ENCODE measurements around the gene AK8.

Gene AK8

GRCh38 chr9:132832171-132832881, 45.8 kb downstream of the AK8 start:
- Histone ChIP-seq H3K4me3 (ENCODE audit: low read depth, low read length) (no peak overlapping the region), H3K27me3 (no peaks in the 10 kb centered on the region; the same call in 1 of the 2 replicates), H3K4me1 (peaks cover 5% of the 10 kb centered on the region), H3K36me3 (no peaks in the 10 kb centered on the region), H3K9me3 (no peaks in the 10 kb centered on the region)
- no peak for DNase-seq
- TF ChIP-seq, protein P1, sequence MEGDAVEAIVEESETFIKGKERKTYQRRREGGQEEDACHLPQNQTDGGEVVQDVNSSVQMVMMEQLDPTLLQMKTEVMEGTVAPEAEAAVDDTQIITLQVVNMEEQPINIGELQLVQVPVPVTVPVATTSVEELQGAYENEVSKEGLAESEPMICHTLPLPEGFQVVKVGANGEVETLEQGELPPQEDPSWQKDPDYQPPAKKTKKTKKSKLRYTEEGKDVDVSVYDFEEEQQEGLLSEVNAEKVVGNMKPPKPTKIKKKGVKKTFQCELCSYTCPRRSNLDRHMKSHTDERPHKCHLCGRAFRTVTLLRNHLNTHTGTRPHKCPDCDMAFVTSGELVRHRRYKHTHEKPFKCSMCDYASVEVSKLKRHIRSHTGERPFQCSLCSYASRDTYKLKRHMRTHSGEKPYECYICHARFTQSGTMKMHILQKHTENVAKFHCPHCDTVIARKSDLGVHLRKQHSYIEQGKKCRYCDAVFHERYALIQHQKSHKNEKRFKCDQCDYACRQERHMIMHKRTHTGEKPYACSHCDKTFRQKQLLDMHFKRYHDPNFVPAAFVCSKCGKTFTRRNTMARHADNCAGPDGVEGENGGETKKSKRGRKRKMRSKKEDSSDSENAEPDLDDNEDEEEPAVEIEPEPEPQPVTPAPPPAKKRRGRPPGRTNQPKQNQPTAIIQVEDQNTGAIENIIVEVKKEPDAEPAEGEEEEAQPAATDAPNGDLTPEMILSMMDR (IDR thresholded peaks at IDR 0.05; ENCODE audit: low read depth, low read length) = no peak

DNA sequence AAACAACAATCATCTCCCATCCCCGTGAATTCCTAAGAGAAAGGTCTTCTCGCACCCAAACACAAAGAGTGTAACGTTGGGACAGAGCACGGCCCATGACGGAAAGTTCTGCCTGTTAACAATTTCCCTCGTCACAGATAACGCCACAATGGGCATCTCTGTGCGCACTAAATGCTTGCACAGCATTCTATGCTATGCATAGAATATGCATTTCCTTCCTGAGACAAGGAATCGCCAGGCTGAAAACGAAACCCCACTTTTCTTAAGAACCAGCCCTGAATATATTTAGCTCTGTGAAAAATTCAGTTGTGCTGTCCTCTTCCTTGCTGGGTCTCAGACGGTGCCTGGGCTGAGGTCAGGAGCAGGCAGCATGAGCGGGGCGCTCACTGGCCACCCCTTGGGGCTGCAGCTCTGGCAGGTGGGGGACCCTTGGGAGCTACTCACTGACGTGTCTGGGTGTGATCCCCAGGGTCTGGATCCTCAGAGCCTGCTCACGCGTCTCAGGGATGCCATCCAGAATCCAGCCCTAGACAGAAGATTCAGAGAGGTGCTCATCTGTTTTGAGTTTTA, 49.8 kb downstream of the AK8 start:
- Histone ChIP-seq H3K36me3 (no peaks in the 10 kb centered on the region), H3K9me3 (no peaks in the 10 kb centered on the region), H3K4me3 (ENCODE audit: low read depth, low read length) (no peak overlapping the region), H3K27me3 (no peaks in the 10 kb centered on the region; the same call in 1 of the 2 replicates), H3K4me1 (no peaks in the 10 kb centered on the region)
- TF ChIP-seq, protein P1 (IDR thresholded peaks at IDR 0.05; ENCODE audit: low read depth, low read length) = no peak
- DNase-seq = no peak

GRCh38 chr9:132827366-132827765, 50.7 kb downstream of the AK8 start:
- H3K9me3 ChIP-seq = no peaks in the 10 kb centered on the region
- DNase-seq = no peak
- H3K4me1 ChIP-seq = no peaks in the 10 kb centered on the region
- TF ChIP-seq, protein P1 (IDR thresholded peaks at IDR 0.05; ENCODE audit: low read depth, low read length) = no peak
- no peak overlapping the region for H3K4me3 ChIP-seq (ENCODE audit: low read depth, low read length)
- no peaks in the 10 kb centered on the region for H3K36me3 ChIP-seq
- H3K27me3 ChIP-seq = no peaks in the 10 kb centered on the region; the same call in 1 of the 2 replicates

GRCh38 chr9:132826621-132827365, 51.3 kb downstream of the AK8 start:
- TF ChIP-seq, protein P1 (IDR thresholded peaks at IDR 0.05; ENCODE audit: low read depth, low read length) = no peak
- Histone ChIP-seq H3K36me3 (no peaks in the 10 kb centered on the region), H3K4me1 (no peaks in the 10 kb centered on the region), H3K4me3 (ENCODE audit: low read depth, low read length) (no peak overlapping the region), H3K9me3 (no peaks in the 10 kb centered on the region), H3K27me3 (no peaks in the 10 kb centered on the region; the same call in 1 of the 2 replicates)
- no peak for DNase-seq

DNA sequence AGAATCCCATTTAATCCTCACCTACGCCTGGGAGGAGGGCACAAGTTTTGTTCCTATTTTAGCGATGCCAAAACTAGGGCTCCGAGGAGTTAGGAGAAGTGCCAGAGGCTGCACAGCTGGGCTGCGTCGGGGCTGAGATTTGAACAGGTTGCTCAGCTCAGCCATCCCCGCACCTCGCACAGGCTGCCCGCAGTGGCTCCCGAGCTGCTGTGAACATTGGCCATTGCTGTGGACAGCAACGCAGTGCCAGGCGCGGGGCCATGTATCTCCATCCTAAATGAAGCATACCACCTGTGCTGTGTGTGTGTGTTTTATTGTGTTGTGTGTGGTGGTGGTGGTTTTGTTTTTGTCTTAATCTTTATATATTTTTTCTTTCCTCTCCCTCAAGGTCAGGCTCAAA, 52.0 kb downstream of the AK8 start:
- H3K27me3 ChIP-seq = no peaks in the 10 kb centered on the region; the same call in 1 of the 2 replicates
- TF ChIP-seq, protein P1 (IDR thresholded peaks at IDR 0.05; ENCODE audit: low read depth, low read length) = no peak

More for the DNA sequence above, 52.0 kb downstream of the AK8 start:
- Histone ChIP-seq H3K4me3 (ENCODE audit: low read depth, low read length) (no peak overlapping the region), H3K36me3 (no peaks in the 10 kb centered on the region), H3K9me3 (no peaks in the 10 kb centered on the region), H3K4me1 (no peaks in the 10 kb centered on the region)
- DNase-seq = no peak
